ENCODE results near the gene ZNF787. TPM values are rescaled to one million over a fixed set of nuclear protein-coding genes. Genes with fewer than 3 reads are reported as not detected.
A peak's percentile ranks its signal among the peaks of the same experiment; 100 is the strongest.
"Not testable (repeated sequence)": the region's sequence is repeated elsewhere in the genome, so short reads cannot be mapped to it uniquely, and the experiment has no call there.

Gene ZNF787
- polyA plus RNA-seq (ENCODE audit: insufficient read length in 4 of 4), result 10 to 100 TPM; 10.6 to 30.4 (median 21.7) TPM

- DNase-seq (ENCODE audit: low read depth in 4 of 4, low spot score in 2 of 4), result peak; percentile 89 to 98 (median 94)
Measured at GRCh38 chr19:56121180-56122167, at the start of gene ZNF787. Gene ZNF787 (minus strand): TSS chr19:56121295. CDS start chr19:56103217, 18,078 bp downstream.

DNA sequence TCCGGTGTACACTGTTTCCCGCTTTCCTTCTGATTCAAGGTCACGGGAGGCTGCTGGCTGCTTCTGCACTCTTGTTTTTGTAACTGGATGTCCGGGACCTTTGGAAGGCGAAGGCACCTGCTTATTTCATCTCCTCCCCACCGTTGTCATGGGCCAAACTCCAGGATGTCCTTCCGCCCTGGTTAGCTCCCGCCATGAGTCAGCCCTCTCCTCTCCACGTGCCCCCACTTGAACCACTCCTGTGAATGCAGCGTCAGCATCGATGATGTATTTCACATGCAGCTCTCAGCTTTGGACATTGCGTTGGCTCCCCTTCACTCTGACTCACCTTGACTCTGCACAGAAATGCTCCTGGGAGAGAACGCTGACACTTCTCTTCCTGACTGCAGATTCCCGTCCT lies 49.2 kb upstream of the ZNF787 start:
- no peak for DNase-seq (ENCODE audit: low read depth in 4 of 4, low spot score in 2 of 4)

DNA sequence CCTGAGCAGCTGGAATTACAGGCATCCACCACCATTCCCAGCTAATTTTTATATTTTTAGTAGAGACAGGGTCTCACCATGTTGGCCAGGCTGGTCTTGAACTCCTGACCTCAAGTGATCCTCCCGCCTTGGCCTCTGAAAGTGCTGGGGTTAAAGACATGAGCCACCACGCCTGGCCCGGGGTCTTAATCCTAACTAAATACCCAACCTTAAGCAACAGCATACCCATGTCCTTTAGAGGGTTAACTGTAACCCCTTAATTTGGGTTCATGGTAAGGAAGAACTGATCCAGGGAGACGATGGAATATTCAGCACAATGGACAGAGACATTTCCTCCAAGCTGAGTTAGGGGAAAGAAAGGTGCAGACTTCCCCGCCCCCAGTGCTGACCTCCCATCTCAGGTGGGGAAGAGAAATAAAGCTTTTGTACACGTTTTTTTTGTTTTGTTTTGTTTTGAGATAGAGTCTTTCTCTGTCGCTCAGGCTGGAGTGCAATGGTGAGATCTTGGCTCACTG lies 46.0 kb upstream of the ZNF787 start:
- peak in 2 of 4 donors; percentile 24 for DNase-seq (ENCODE audit: low read depth in 4 of 4, low spot score in 2 of 4)

- DNase-seq (ENCODE audit: low read depth in 4 of 4, low spot score in 2 of 4), result no peak
Measured at GRCh38 chr19:56163097-56163496, 42.0 kb upstream of the ZNF787 start.

DNA sequence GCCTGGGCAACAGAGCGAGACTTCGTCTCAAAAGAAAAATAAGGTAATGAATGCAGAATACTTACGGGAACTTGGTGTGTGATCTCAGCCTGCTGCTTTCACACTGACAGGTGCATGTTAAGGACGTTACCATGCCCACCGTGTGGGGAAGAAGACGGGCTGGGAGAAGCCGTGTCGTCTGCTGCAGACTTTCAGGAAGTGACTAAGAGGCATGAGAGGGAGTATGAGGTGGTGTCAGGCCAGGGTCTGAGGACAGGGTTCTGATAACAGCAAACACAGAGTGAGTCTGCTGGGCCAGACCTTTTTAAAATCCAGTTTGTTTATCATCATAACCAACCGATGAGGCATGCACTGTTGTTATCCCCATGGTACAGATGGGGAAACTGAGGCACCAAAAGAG lies 41.2 kb upstream of the ZNF787 start:
- DNase-seq (ENCODE audit: low read depth in 4 of 4, low spot score in 2 of 4), result no peak

GRCh38 chr19:56161534-56161933 lies 40.4 kb upstream of the ZNF787 start:
- DNase-seq (ENCODE audit: low read depth in 4 of 4, low spot score in 2 of 4), result no peak

GRCh38 chr19:56159622-56160271 lies 38.7 kb upstream of the ZNF787 start:
- no peak for DNase-seq (ENCODE audit: low read depth in 4 of 4, low spot score in 2 of 4)

DNA sequence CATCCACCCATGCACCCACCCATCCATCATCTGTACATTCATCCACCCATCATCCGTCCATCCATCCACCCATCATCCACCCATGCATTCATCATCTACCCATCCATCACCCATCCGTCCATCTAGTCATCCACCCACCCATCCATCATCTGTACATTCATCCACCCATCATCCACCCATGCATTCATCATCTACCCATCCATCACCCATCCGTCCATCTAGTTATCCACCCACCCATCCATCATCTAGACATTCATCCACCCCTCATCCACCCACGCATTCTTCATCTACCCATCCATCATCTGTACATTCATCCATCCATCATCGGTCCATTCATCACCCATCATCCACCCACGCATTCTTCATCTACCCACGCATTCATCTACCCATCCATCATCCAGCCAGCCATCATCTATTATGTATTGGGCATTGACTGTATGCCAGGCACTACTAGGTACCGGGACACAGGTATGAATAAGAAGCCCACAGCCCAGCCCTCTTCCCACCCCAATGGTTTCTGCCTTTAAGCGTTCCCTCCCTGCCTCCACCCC lies 38.0 kb upstream of the ZNF787 start:
- DNase-seq (ENCODE audit: low read depth in 4 of 4, low spot score in 2 of 4), result no peak

GRCh38 chr19:56158170-56158757 lies 37.2 kb upstream of the ZNF787 start:
- DNase-seq (ENCODE audit: low read depth in 4 of 4, low spot score in 2 of 4), result no peak

GRCh38 chr19:56156768-56157167 lies 35.7 kb upstream of the ZNF787 start:
- no peak for DNase-seq (ENCODE audit: low read depth in 4 of 4, low spot score in 2 of 4)

DNA sequence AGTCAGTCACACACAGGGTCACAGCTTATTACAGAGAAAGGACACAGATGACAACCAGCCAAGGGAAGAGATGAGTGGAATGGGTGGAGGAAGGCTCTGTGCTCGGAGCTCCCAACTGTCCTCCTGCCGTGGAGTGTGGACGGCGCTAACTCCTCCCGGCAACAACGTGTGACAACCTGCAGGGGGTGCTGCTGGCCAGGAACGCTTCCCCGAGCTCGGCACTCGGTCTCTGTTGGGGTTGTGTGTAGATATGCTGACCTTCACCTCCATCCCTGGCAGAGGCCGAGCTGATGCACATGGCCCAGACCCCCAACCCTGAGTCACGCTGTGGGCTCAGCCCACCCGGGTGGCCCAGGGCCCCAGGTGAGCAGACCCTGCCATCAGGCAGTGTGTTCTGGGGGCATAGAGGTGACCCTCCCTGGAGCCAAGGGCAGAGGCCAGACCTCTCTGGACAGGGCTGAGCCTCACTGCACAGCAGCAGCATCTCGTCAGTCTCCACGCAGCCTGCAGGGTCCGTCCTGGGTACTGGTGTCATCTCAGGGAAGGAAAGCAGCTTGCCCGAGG lies 34.1 kb upstream of the ZNF787 start:
- no peak for DNase-seq (ENCODE audit: low read depth in 4 of 4, low spot score in 2 of 4)

- no peak for DNase-seq (ENCODE audit: low read depth in 4 of 4, low spot score in 2 of 4)
Measured at GRCh38 chr19:56153507-56153906, 32.4 kb upstream of the ZNF787 start.

DNA sequence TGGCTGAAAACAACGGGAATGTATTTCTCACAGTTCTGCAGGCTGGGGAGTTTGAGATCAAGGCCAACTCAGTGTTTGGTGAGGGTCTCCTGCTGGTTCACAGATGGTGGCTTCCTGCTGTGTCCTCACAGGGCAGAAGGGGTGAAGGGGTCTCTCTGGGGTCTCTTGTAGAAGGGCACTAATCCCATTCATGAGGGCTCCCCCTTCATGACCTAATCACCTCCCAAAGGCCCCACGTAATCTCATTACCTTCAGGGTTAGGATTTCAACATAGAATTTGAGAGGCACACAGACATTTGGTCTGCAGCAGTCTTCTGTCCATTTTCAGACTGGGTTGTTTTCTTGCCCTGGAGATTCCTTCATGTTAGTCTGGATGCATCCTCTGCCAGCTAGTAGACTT lies 31.5 kb upstream of the ZNF787 start:
- no peak for DNase-seq (ENCODE audit: low read depth in 4 of 4, low spot score in 2 of 4)

GRCh38 chr19:56150358-56150757 lies 29.3 kb upstream of the ZNF787 start:
- no peak for DNase-seq (ENCODE audit: low read depth in 4 of 4, low spot score in 2 of 4)

DNA sequence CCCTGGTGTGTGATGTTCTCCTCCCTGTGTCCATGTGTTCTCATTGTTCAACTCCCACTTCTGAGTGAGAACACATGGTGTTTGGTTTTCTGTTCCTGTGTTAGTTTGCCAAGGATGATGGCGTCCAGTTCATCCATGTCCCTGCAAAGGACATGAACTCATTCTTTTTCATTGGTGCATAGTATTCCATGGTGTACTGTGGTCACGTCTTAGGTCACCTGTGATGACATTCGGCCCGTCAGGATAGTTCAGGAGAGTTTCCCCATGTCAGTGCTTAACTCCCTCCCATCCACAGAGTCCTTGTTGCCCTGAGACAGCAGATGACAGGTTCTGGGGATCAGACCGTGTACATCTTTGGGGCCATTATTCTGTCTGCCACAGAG lies 28.6 kb upstream of the ZNF787 start:
- DNase-seq (ENCODE audit: low read depth in 4 of 4, low spot score in 2 of 4), result no peak

GRCh38 chr19:56148955-56149655 lies 28.0 kb upstream of the ZNF787 start:
- not testable (repeated sequence) for DNase-seq (ENCODE audit: low read depth in 4 of 4, low spot score in 2 of 4)

GRCh38 chr19:56148096-56148495 lies 27.0 kb upstream of the ZNF787 start:
- DNase-seq (ENCODE audit: low read depth in 4 of 4, low spot score in 2 of 4), result no peak

DNA sequence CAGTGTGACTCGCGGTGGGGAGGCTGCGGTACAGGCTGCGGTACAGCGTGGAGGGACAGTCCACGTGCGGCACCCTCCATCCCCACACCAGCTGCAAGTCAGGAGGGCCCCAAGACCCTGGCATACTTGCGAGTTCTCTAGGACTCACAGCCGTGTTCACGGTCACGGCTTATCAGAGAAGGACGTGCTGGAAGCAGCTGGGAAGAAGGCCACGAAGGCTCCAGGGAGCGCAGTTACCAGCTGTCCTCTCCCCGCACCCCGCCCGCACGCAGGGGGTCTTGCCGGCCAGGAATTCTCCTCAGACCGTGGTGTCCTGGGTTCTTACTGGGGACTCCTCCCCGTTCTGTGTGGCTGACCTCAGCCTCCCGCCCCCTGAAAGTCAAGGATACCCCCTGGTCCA lies 26.2 kb upstream of the ZNF787 start:
- DNase-seq (ENCODE audit: low read depth in 4 of 4, low spot score in 2 of 4), result no peak

GRCh38 chr19:56146904-56147303 lies 25.8 kb upstream of the ZNF787 start:
- no peak for DNase-seq (ENCODE audit: low read depth in 4 of 4, low spot score in 2 of 4)

DNA sequence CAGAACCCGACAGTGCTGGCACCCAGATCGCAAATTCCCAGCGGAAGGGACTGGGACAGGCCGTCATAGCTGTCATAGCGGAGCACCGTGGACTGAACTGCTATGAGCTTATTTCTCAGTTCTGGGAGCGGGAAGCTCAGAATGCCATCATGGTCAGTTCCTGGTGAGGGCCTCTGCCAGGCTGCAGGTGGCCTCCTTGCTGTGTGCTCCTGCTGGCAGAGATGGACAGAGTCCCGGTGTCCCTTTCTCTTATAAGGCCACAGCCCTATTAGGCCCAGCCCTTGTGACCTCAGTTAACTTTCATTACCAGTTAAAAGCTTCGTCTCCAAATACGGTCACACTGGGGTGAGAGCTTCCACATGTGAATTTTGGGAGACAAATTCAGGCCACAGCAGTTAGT lies 24.6 kb upstream of the ZNF787 start:
- no peak for DNase-seq (ENCODE audit: low read depth in 4 of 4, low spot score in 2 of 4)
